HG02798 (cell line): ENCODE data around the gene DKK1.

Experiments used
- ATAC-seq: cut with Tn5 transposase; IDR thresholded peaks from one replicate; pipeline ENCODE4 v1.9.1; 2021; ENCODE audit warnings: mild to moderate bottlenecking; ENCODE audit not compliant: unreplicated experiment, poor library complexity

The DKK1 gene

GRCh38 chr10:52313933-52314821 is at the start of gene DKK1:
TSS of gene DKK1 (plus strand) at chr10:52314281. CDS start at chr10:52314435, 154 bp downstream.
- ATAC-seq: no peak

- ATAC-seq: no peak
Measured at GRCh38 chr10:52265131-52265926, 48.8 kb upstream of the DKK1 start.

DNA sequence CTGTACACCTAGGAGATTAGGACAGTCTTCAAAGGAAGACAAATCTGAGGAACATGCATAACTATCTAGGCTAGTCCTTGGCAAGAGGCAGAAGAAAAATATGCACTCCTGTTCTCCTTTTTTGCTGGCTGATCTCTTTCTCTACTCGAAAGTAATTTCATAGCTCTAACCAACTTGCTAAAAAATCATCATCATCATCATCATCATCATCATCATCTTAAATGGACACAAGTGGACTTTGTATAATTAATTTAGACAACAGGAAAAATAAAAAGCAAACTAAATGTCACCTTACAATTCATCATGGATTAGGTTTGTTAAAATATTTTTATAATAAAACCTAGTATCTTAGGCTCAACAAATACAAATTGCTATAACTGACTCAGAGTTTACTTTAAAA is 47.2 kb upstream of the DKK1 start:
- no peak for ATAC-seq

- ATAC-seq: no peak
Measured at GRCh38 chr10:52268790-52269189, 45.3 kb upstream of the DKK1 start.

- no peak for ATAC-seq
Measured at GRCh38 chr10:52269233-52269632, 44.8 kb upstream of the DKK1 start.

- ATAC-seq: no peak
Measured at GRCh38 chr10:52276163-52276562, 37.9 kb upstream of the DKK1 start.

DNA sequence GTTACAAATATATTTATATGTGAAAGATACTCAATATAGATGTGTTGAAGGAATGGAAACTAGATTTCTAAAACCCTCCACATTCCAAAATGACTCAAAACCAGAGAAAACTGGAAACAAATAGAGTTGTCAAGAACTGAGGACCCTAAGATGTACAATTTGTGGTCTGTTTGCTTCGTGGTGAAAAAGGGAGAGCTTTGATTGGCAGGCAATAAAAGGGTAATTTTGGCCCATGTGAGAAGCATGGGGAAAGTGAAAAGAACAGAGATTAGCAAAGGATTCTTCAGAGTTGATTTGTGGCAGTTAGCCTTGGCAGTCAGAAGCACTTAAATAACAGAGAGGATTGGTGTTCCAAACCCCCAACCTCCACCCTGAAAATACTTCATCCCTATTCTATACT is 37.1 kb upstream of the DKK1 start:
- no peak for ATAC-seq

DNA sequence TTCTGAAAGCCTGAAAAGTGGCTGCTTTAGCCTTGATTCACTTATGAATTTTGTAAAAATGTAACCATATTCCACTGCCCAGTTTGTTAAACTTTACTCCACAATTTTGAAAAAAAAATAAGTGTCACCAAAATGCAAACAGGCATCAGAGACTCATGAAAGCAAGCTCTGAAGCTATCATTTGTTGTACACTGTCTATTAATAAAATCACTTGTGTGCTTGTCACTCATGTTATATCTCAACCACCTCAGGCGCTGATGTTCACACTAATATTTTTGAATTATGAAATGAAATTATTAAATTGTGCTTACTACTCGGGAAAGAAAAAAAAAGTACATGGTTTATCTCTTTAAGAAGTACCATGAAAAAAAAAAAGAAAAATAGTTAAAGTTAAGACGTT is 34.5 kb upstream of the DKK1 start:
- no peak for ATAC-seq

- ATAC-seq: no peak
Measured at GRCh38 chr10:52280051-52280450, 34.0 kb upstream of the DKK1 start.

GRCh38 chr10:52283174-52283573 is 30.9 kb upstream of the DKK1 start:
- ATAC-seq: no peak

DNA sequence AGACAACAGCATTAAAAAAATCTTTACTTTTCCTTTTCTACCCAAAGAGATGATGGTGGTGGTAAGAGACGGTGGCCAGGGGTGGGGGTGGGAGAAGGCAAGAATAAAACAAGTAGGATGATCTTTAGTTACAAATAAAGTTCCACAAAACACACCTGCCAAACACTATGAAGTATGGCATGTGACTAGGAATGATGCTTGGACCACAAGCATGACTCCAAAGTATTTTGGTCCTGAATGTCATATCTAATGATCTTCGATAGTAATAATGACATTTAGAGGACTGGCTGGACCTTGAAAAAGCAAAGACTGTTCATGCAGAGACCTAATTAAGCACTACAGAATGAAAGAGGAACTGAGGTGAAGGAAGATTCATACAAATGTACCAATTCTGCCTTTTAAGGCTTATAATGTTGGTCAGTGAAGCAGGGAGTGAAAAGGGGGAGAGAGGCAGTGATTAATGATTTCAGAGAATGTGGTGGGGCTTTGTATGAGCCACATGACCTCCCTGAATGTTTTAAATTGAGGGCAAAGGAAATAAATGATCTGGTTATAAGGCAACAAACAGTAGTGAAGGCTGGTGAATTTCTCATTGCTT is 29.6 kb upstream of the DKK1 start:
- no peak for ATAC-seq

GRCh38 chr10:52287866-52288265 is 26.2 kb upstream of the DKK1 start:
- ATAC-seq: no peak

DNA sequence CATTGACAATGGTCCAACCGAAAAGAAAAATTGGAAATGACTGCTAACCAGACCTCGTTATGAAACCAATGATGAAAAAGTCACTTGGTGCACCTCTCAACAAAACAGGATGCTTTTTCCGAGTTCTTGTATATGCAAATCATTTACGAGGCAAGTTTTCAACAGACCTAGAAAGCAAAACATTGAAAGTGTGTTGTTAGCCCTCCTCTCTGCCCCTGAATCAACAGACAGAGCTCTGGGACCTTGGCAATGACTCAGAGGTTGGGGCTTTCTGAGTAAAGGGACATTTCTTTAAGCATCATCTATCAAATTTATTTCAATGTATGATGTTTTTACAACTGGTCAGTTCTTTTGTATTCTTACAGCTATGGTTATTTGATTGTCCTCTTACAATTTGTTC is 16.3 kb upstream of the DKK1 start:
- ATAC-seq: no peak

DNA sequence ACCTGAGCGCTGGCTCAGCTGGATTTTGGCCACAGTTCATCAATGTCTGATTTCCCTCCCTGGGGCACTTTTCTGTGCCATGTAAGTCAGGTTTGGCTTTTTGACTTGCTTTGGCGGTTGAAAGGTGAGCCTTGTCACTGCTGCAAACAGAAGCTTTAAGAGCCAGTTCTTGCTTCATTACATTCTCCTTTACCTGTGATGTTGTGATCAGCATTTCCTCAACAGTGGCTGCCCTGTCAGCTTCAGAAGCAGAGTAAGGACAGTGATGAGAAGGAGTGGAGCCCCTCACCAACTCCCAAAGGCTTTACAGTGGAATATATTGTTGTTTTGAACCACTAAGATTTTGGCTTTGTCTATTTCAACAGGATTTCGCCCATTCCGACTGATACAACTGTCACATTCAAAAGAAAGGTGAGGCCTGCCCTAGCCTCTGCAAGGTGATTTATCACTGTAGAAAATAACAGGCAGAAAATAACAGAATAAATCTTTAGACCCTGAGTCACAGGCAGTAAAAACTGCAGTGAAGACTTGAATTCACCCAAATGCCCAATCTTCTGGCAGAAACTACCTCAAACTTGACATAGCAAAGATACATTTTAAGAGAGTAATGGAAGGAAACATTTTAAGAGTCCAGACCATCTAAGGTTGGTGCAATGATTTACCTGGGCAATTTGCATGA is 13.3 kb upstream of the DKK1 start:
- ATAC-seq: no peak

DNA sequence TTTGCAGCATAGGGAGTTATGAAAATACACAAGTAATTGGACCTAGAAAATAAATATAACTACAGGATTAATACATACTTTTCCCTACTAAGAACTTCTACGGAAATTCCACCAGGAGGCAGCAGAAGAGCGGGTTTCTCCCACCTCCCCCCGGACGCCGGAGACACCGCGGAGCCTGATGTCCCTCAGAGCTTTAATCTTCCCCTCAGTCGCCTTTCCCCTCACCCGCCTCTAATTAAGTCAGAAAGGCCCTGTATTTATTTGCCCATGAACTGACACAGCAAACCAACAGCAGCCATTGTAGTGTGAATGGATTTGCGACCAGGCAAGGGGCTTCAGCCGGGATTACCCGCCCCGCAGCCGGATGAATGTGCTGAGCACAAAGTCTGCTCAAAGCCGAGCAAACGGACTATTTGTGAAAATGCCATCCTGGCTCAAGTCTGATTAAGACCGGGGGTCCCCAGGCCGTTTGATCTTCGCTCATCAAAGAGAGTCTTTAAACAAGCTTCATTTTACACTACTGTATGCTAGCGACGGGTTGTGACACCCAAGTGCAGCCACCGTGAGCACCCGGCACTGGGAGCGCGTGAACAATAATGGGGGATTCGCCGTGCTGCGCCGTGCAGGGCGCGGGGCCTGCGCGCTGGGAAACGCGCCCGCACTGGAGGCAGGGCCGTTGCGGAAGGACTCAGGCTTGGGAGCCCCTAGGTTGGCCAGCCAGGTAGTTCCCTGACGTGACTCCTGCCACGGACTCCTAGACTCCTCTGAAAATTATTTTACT is 5.6 kb upstream of the DKK1 start:
- ATAC-seq: peak; percentile 93

DNA sequence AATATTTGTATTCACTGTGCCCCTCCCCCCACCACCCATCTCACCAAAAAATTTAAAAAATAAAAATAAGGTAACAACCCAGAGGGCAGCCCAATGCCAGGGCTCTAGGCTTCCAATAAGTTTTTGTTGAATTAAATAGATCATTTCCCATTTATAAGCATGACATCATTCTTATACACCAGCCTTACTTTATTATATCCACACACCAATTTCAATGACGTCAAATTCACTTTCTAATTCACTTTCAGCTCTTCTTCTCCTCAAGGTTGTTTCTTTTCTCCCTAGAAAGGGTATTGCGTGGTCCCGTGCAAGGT is 1.2 kb upstream of the DKK1 start:
- ATAC-seq: no peak

GRCh38 chr10:52313256-52313932 is 687 bp upstream of the DKK1 start:
- no peak for ATAC-seq

GRCh38 chr10:52314822-52315552 is 906 bp downstream of the DKK1 start:
- ATAC-seq: no peak

DNA sequence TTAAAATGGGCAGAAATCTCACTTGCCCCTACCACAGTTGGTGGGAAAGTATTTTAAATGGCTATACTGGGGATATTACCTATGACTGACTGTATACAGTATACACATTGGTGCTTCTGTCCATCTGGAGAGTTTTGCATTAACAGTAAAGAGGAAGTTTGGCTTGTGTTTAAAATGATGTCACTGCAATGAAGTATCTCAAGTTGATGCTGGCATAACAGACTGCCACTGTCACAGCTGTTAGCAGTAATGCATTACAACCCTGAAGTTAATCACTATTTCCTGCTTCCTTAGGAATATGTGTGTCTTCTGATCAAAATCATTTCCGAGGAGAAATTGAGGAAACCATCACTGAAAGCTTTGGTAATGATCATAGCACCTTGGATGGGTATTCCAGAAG is 1.9 kb downstream of the DKK1 start:
- ATAC-seq: no peak
